ENCODE results near the gene MED13.
"Not testable (repeated sequence)": the region's sequence is repeated elsewhere in the genome, so short reads cannot be mapped to it uniquely, and the experiment has no call there.

MED13 gene

GRCh38 chr17:61903251-61903650 is 161.8 kb downstream of the MED13 start:
- Mint-ChIP-seq H3K4me3 (no peak overlapping the region), H3K36me3 (ENCODE audit: low read depth) (peaks cover 87% of the 10 kb centered on the region), H3K9me3 (no peaks in the 10 kb centered on the region), H3K4me1 (ENCODE audit: low read depth) (peaks cover 5% of the 10 kb centered on the region), H3K27me3 (no peaks in the 10 kb centered on the region), H3K27ac (no peak overlapping the region)
- DNase-seq, result no peak

GRCh38 chr17:61897548-61898180 is 167.4 kb downstream of the MED13 start:
- Mint-ChIP-seq H3K27me3 (no peaks in the 10 kb centered on the region), H3K9me3 (no peaks in the 10 kb centered on the region), H3K4me1 (ENCODE audit: low read depth) (no peaks in the 10 kb centered on the region), H3K4me3 (no peak overlapping the region), H3K36me3 (ENCODE audit: low read depth) (peaks cover 82% of the 10 kb centered on the region), H3K27ac (no peak overlapping the region)
- DNase-seq, result no peak

- H3K9me3 Mint-ChIP-seq, result no peaks in the 10 kb centered on the region
- DNase-seq, result no peak
- H3K4me1 Mint-ChIP-seq (ENCODE audit: low read depth), result no peaks in the 10 kb centered on the region
- H3K27me3 Mint-ChIP-seq, result no peaks in the 10 kb centered on the region
- H3K36me3 Mint-ChIP-seq (ENCODE audit: low read depth), result peaks cover 79% of the 10 kb centered on the region
- H3K27ac Mint-ChIP-seq, result no peak overlapping the region
- no peak overlapping the region for H3K4me3 Mint-ChIP-seq
These were observed 169.7 kb downstream of the MED13 start for GRCh38 chr17:61895391-61895790.

- not testable (repeated sequence) for DNase-seq; H3K27me3 Mint-ChIP-seq; H3K4me1 Mint-ChIP-seq (ENCODE audit: low read depth); H3K27ac Mint-ChIP-seq; H3K9me3 Mint-ChIP-seq; H3K4me3 Mint-ChIP-seq
- peaks cover 80% of the 10 kb centered on the region for H3K36me3 Mint-ChIP-seq (ENCODE audit: low read depth)
These were observed 170.8 kb downstream of the MED13 start for GRCh38 chr17:61894310-61894709.

All from activated T-cell treated with anti-CD3 and anti-CD28 coated beads, Interleukin-2, amount 50 U/mL, for 24 hours (primary cell).